ENCODE measurements around the gene STAC.

- TF ChIP-seq REST (IDR thresholded peaks at IDR 0.05; ENCODE audit: insufficient replicate concordance, low read depth), result no peak
- no peak for TF ChIP-seq CTCF (IDR thresholded peaks at IDR 0.05; ENCODE audit: insufficient read depth, low read length)
- no peak for TF ChIP-seq POLR2AphosphoS5 (IDR thresholded peaks at IDR 0.05; ENCODE audit: low read depth)
- TF ChIP-seq GABPA (IDR thresholded peaks at IDR 0.05; ENCODE audit: low read depth), result no peak
- TF ChIP-seq SPI1 (IDR thresholded peaks at IDR 0.05; ENCODE audit: borderline replicate concordance, low read depth), result no peak
These were observed 108.8 kb downstream of the STAC start for GRCh38 chr3:36489101-36489500.
